Measurements from ENCODE around the gene CSTA. TPM values are rescaled to one million over a fixed set of nuclear protein-coding genes. Genes with fewer than 3 reads are reported as not detected.

The CSTA gene, protein sequence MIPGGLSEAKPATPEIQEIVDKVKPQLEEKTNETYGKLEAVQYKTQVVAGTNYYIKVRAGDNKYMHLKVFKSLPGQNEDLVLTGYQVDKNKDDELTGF
- polyA plus RNA-seq (2012; ENCODE audit: missing spikeins) = 0.68 TPM

DNA sequence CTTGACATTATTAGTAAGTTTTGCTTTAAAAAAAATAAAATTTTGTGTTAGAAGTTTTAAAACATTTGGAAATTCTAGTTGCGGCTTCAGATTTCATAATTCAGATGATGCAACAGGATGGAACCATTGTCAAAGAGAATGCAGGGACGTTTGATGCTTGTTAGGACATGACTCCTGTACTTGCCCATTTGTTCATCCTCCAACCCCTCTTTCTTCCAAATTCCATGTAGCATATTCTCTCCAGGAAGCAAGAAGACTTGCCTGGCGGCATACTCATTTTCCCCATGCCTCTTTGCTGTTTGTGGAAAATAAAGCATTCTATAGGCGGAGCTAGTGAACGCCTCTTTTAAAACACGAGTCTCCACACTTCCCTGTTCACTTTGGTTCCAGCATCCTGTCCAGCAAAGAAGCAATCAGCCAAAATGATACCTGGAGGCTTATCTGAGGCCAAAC is at the start of gene CSTA:
Gene CSTA (plus strand): TSS at position 378 of the 453 bp plus-strand sequence. CDS start 45 bp downstream, at position 423.
- FAIRE-seq = no peak
- no peak for DNase-seq (ENCODE audit: insufficient read length)
- TF ChIP-seq TAF1 (IDR thresholded peaks at IDR 0.05; ENCODE audit: borderline replicate concordance, low read depth, low read length) = no peak
- no peak for TF ChIP-seq POLR2AphosphoS5 (IDR thresholded peaks at IDR 0.05; ENCODE audit: low read depth, low read length)
- no peak for TF ChIP-seq POLR2A (IDR thresholded peaks at IDR 0.05; ENCODE audit: low read depth, low read length)

DNA sequence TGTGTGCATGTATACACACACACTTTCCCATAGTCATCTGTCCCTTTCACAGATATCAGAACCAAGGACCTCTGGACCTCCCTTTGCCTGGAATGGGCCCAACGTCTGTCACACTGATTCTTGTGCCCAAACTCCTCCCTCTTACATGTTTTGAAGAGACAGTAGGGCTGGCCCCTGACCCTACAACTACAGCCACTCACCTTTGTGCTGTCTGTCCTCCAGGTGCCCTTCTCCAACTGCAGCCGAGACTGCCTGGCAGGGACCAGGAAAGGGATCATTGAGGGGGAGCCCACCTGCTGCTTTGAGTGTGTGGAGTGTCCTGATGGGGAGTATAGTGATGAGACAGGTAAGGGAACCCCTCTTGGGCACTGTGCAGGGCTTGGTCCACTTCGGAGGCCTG is 43.2 kb upstream of the CSTA start:
- no peak for TF ChIP-seq TAF1 (IDR thresholded peaks at IDR 0.05; ENCODE audit: borderline replicate concordance, low read depth, low read length)
- TF ChIP-seq POLR2A (IDR thresholded peaks at IDR 0.05; ENCODE audit: low read depth, low read length) = no peak
- no peak for TF ChIP-seq POLR2AphosphoS5 (IDR thresholded peaks at IDR 0.05; ENCODE audit: low read depth, low read length)
- DNase-seq (ENCODE audit: insufficient read length) (no peak), FAIRE-seq (no peak)

DNA sequence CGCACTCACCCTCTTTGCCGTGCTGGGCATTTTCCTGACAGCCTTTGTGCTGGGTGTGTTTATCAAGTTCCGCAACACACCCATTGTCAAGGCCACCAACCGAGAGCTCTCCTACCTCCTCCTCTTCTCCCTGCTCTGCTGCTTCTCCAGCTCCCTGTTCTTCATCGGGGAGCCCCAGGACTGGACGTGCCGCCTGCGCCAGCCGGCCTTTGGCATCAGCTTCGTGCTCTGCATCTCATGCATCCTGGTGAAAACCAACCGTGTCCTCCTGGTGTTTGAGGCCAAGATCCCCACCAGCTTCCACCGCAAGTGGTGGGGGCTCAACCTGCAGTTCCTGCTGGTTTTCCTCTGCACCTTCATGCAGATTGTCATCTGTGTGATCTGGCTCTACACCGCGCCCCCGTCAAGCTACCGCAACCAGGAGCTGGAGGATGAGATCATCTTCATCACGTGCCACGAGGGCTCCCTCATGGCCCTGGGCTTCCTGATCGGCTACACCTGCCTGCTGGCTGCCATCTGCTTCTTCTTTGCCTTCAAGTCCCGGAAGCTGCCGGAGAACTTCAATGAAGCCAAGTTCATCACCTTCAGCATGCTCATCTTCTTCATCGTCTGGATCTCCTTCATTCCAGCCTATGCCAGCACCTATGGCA is 41.1 kb upstream of the CSTA start:
- FAIRE-seq = no peak
- no peak for DNase-seq (ENCODE audit: insufficient read length)
- TF ChIP-seq POLR2A (IDR thresholded peaks at IDR 0.05; ENCODE audit: low read depth, low read length) = no peak
- no peak for TF ChIP-seq POLR2AphosphoS5 (IDR thresholded peaks at IDR 0.05; ENCODE audit: low read depth, low read length)
- TF ChIP-seq TAF1 (IDR thresholded peaks at IDR 0.05; ENCODE audit: borderline replicate concordance, low read depth, low read length) = no peak

DNA sequence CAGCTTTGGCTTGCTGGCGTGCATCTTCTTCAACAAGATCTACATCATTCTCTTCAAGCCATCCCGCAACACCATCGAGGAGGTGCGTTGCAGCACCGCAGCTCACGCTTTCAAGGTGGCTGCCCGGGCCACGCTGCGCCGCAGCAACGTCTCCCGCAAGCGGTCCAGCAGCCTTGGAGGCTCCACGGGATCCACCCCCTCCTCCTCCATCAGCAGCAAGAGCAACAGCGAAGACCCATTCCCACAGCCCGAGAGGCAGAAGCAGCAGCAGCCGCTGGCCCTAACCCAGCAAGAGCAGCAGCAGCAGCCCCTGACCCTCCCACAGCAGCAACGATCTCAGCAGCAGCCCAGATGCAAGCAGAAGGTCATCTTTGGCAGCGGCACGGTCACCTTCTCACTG is 40.6 kb upstream of the CSTA start:
- TF ChIP-seq POLR2A (IDR thresholded peaks at IDR 0.05; ENCODE audit: low read depth, low read length) = no peak
- no peak for TF ChIP-seq POLR2AphosphoS5 (IDR thresholded peaks at IDR 0.05; ENCODE audit: low read depth, low read length)
- no peak for TF ChIP-seq TAF1 (IDR thresholded peaks at IDR 0.05; ENCODE audit: borderline replicate concordance, low read depth, low read length)
- no peak for DNase-seq (ENCODE audit: insufficient read length)
- no peak for FAIRE-seq

DNA sequence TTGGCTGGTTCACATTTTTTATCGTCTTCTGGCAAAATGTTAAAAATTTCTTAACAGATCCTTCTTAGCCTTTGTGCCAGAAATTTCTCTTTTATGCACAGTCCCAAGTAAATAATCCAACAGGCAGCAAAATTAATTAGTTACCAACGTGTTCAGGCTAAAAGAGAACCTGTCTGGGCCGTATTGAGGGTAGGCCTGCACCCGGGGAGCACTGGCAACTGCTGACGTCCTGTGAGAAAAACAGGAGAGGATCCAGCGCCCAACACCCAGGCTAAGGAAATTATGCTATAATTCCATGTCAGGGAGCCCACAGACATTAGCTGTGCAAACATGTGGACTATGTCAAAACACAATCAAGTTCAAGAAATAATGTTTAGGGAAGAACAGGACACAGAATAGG is 30.7 kb upstream of the CSTA start:
- FAIRE-seq = no peak
- DNase-seq (ENCODE audit: insufficient read length) = no peak
- TF ChIP-seq TAF1 (IDR thresholded peaks at IDR 0.05; ENCODE audit: borderline replicate concordance, low read depth, low read length) (no peak), POLR2A (IDR thresholded peaks at IDR 0.05; ENCODE audit: low read depth, low read length) (no peak), POLR2AphosphoS5 (IDR thresholded peaks at IDR 0.05; ENCODE audit: low read depth, low read length) (no peak)

DNA sequence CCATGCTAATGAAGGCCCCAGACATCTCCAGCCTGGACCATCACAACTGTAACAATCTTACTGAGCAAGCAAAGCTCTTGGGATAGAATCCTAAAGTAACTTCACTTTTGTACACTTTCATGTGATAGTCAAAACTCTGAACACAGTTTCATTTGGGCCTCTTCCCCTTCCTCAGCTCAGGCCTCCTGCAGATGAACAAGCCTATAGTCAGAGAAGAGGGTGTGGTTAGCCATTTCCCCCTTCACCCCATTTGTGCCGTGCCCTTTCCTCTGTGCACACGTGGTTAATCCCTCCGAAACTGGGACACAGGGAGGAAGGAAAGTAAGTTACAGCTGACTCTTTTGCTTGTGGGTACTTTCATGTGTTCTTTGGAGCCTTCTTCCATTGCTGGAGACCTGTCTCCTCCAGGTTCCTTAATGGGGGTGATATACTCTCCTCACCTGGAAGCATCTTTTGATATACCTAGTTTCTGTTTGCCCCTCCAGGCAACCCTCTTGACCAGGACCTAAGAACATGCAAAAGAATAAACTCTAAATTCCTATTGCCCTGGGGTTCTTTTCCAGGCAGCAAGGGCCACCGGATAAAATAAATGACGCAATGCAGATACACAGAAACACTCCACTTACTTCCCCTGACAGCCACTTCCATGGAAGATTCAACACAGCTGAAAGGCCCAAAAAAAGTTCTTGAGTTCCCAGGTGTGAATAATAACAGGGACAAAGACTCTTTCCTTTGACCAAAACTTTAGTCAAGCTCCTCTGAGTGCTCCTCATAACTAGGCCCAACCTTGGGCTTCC is 29.6 kb upstream of the CSTA start:
- DNase-seq (ENCODE audit: insufficient read length) = no peak
- FAIRE-seq = peak; percentile 46
- TF ChIP-seq POLR2A (IDR thresholded peaks at IDR 0.05; ENCODE audit: low read depth, low read length) (no peak), POLR2AphosphoS5 (IDR thresholded peaks at IDR 0.05; ENCODE audit: low read depth, low read length) (no peak), TAF1 (IDR thresholded peaks at IDR 0.05; ENCODE audit: borderline replicate concordance, low read depth, low read length) (no peak)

DNA sequence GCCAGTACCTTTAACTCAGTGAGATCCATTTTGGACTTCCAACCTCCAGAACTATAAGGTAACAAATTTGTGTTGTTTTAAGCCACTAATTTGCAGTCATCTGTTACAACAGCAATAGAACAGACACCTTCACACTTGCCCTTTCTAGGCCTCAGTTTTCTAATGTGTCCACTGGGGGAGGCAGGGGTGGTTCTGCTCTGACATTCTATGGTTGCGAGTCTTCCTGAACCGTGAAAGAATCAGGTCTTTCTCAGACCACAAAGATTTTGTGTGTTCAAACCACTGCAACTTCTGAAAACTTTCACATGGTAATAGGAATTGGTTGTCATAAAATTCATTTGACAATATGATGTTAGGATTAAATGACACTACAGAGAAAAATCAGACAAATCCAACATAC is 26.8 kb upstream of the CSTA start:
- DNase-seq (ENCODE audit: insufficient read length) (peak; percentile 21), FAIRE-seq (peak; percentile 89)
- TF ChIP-seq POLR2AphosphoS5 (IDR thresholded peaks at IDR 0.05; ENCODE audit: low read depth, low read length) = no peak
- no peak for TF ChIP-seq TAF1 (IDR thresholded peaks at IDR 0.05; ENCODE audit: borderline replicate concordance, low read depth, low read length)
- TF ChIP-seq POLR2A (IDR thresholded peaks at IDR 0.05; ENCODE audit: low read depth, low read length) = no peak

DNA sequence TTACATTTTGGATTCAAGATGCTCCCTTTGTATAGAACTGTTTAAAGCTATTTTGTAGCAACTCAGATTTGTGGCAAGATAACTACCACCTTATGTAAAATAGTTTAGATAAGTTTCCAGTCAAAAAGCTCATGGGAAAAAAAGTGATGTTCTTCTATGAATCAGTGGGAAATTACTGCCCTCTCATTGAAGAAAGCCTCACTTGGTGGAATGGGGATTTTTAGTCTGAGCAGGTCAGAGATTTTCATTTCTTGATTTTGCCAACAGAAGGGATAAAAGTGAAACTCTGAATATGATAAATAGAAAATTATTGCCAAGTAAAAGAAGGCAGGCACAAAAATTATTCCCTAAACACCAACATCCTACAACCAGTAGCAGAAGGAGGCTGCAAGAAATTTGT is 25.8 kb upstream of the CSTA start:
- FAIRE-seq = no peak
- TF ChIP-seq POLR2AphosphoS5 (IDR thresholded peaks at IDR 0.05; ENCODE audit: low read depth, low read length) = no peak
- no peak for DNase-seq (ENCODE audit: insufficient read length)

DNA sequence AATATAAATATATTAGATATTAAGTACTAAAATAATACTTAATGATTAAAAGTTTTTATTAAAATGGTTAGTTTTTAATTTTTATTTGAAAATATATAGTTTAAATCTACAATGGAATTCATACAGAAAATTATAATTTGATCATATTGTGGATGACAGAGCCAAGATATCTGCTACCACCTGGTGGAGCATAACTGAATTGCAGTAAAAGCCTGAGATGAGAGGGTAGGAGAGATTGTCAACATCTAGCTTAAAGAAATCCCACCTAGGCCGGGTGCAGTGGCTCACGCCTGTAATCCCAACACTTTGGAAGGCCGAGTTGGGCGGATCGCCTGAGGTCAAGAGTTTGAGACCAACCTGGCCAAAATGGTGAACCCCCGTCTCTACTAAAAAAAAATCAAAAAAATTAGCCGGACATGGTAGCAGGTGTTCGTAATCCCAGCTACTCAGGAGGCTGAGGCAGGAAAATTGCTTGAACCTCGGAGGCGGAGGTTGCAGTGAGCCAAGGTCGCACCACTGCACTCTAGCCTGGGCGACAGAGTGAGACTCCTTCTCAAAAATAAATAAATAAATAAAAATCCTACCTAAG is 25.1 kb upstream of the CSTA start:
- FAIRE-seq = no peak
- DNase-seq (ENCODE audit: insufficient read length) = no peak
- no peak for TF ChIP-seq TAF1 (IDR thresholded peaks at IDR 0.05; ENCODE audit: borderline replicate concordance, low read depth, low read length)
- no peak for TF ChIP-seq POLR2AphosphoS5 (IDR thresholded peaks at IDR 0.05; ENCODE audit: low read depth, low read length)
- TF ChIP-seq POLR2A (IDR thresholded peaks at IDR 0.05; ENCODE audit: low read depth, low read length) = no peak

DNA sequence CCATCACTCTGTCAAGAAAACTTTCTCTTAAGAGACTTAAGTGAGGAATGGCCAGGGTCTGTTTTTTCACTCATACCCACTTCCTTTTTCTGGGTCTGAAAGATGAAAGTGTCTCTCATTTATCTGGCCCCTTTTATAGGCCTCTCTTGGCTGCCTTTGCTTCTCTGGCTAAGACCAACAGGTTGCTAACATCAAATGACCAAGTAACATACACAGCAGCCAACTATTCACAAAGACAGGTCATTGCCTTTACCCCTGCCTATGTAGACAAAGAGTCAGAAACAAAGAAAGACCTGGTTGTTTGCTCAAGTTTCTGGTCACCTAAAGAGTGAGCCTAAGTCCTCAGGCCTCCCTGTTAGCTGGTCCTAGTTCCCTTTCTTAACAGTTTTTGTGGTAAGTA is 24.0 kb upstream of the CSTA start:
- peak; percentile 90 for FAIRE-seq
- no peak for DNase-seq (ENCODE audit: insufficient read length)
- no peak for TF ChIP-seq TAF1 (IDR thresholded peaks at IDR 0.05; ENCODE audit: borderline replicate concordance, low read depth, low read length)

DNA sequence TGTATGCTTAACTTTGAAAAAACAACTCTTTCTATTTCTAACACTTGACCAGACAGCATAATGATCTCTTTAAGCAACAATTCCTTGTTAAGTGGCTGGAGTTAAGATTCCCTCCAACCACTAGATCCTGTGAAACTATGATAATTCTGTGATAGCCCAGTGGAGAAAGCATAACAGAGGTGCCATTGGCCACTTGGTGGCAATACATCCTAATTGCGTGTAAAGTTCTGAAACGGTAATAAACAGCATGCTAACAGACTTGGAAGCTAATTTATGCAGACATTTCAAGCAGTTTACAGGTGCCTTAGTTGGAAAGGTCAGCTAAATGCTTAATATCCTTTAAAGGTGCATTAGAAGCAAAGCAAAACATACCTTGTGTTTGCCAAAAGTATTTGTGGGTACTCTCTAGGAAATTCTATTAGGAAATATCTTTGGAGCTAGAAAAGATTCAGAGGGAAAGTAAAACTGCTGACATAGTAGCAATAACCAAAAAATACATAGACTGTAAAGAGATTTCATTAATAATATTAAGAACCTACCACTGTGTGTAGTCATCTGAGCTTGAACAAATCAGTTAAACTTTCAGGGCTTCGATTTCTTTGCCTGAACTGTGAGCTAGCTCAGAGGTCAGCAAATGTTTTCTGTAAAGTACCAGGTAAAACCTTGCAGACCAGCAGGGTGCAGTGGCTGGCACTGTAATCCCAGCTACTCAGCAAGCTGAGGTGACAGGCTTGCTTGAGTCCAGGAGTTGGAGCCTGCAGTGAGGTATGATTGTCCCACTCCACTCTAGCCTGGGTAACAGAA is 19.0 kb upstream of the CSTA start:
- TF ChIP-seq POLR2AphosphoS5 (IDR thresholded peaks at IDR 0.05; ENCODE audit: low read depth, low read length) (no peak), TAF1 (IDR thresholded peaks at IDR 0.05; ENCODE audit: borderline replicate concordance, low read depth, low read length) (no peak), POLR2A (IDR thresholded peaks at IDR 0.05; ENCODE audit: low read depth, low read length) (no peak)
- DNase-seq (ENCODE audit: insufficient read length) = no peak
- FAIRE-seq = peak; percentile 89
